GM12892 (cell line): Measurements from ENCODE around the gene TMEM132E.

Experiments
- POLR2AphosphoS5 ChIP-seq: IDR thresholded peaks from 2 replicates; pipeline ENCODE4 v1.6.1; 2011; ENCODE audit warnings: low read depth, low read length, control low read depth
- TAF1 ChIP-seq: IDR thresholded peaks from 2 replicates; pipeline ENCODE4 v1.6.1; 2011; ENCODE audit warnings: low read depth, mild to moderate bottlenecking, control low read depth, low read length, borderline replicate concordance

DNA sequence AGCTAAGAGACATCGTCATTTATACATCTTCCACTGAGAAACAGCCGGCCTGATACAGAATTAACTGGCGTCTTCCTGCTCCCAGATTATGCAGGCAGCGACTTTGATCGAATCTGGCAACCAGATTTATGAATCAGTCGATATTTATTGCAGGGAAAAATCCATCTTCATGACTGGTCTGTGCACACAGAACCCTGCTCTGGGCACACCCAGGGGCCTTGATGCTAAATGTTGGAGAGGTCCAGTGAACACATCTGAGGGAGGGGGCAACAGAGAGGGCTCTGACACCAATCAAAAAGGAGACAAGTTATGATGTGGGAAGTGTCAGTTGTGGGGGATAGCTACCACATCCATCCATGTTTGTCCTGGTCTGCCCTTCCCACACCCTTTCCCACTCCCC, 102.9 kb downstream of the TMEM132E start:
- TF ChIP-seq TAF1 (no peak), POLR2AphosphoS5 (no peak)
